ENCODE data around the gene GPR141. TPM values are rescaled to one million over a fixed set of nuclear protein-coding genes. Genes with fewer than 3 reads are reported as not detected.

Gene GPR141
- total and polyA plus RNA-seq, 2 donors (not counting 3 experiments of a cell fraction or from before 2014, with no cell fraction given), result not detected

DNA sequence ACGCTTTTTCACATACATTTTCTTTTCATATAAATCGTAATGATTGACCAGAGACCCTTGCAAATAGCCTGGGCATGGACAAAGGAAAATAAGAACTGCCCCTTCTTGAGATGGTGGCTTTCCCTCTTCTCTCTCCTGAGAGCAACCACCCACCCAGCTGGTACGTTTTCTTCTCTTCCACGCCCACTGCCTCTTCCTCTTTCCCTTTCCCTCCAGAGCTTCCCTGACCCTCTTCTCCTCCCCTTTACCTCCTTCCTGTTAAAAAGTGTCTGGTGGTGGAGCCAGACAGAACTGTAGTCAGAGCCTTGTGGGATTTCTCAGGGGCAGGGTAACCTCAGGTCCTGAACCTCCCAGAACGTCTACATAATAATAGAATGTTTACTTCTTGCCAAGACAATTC lies 23.2 kb downstream of the GPR141 start:
- H3K4me3 ChIP-seq (replicated peaks in 1 of 3; ENCODE audit: insufficient read depth in 1 of 3, low read depth in 1 of 3, low read length in 3 of 3), result no peak overlapping the region
- TF ChIP-seq MYC (IDR thresholded peaks at IDR 0.05; ENCODE audit: low read depth, low read length) (no peak), JUN (IDR thresholded peaks at IDR 0.05; ENCODE audit: borderline replicate concordance, insufficient read depth, insufficient read length, low read depth) (no peak), FOS (IDR thresholded peaks at IDR 0.05; ENCODE audit: borderline replicate concordance, insufficient read depth, low read length) (no peak), POLR2AphosphoS5 (IDR thresholded peaks at IDR 0.05; ENCODE audit: insufficient read depth, low read depth, low read length) (no peak), GATA2 (IDR thresholded peaks at IDR 0.05; ENCODE audit: insufficient read depth, insufficient read length, low read depth, low read length) (no peak), EZH2 (IDR thresholded peaks at IDR 0.05; ENCODE audit: borderline replicate concordance, low read depth, low read length, severe bottlenecking) (no peak)
- TF ChIP-seq, protein P1, sequence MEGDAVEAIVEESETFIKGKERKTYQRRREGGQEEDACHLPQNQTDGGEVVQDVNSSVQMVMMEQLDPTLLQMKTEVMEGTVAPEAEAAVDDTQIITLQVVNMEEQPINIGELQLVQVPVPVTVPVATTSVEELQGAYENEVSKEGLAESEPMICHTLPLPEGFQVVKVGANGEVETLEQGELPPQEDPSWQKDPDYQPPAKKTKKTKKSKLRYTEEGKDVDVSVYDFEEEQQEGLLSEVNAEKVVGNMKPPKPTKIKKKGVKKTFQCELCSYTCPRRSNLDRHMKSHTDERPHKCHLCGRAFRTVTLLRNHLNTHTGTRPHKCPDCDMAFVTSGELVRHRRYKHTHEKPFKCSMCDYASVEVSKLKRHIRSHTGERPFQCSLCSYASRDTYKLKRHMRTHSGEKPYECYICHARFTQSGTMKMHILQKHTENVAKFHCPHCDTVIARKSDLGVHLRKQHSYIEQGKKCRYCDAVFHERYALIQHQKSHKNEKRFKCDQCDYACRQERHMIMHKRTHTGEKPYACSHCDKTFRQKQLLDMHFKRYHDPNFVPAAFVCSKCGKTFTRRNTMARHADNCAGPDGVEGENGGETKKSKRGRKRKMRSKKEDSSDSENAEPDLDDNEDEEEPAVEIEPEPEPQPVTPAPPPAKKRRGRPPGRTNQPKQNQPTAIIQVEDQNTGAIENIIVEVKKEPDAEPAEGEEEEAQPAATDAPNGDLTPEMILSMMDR (IDR thresholded peaks at IDR 0.05; ENCODE audit: extremely low read depth in 1 of 2, insufficient read depth in 1 of 2, low read depth in 1 of 2, low read length in 2 of 2), result no peak
- no peaks in the 10 kb centered on the region for H3K27me3 ChIP-seq (ENCODE audit: control insufficient read depth in 2 of 2, insufficient read depth in 2 of 2, low read length in 2 of 2)
- DNase-seq (ENCODE audit: low read depth, low spot score), result no peak
- no peak overlapping the region for H2AFZ ChIP-seq (ENCODE audit: low read depth, low read length)
- H3K9ac ChIP-seq (replicated peaks; ENCODE audit: extremely low read depth, insufficient read depth, low read length), result no peak overlapping the region
- H3K4me2 ChIP-seq (ENCODE audit: insufficient read depth, low read length), result no peak overlapping the region
- H3K79me2 ChIP-seq (ENCODE audit: control insufficient read depth, insufficient read depth, low read length), result no peaks in the 10 kb centered on the region
- ChIA-PET CTCF (no interaction called here), POLR2A (no interaction called here)
- no peaks in the 10 kb centered on the region for H3K4me1 ChIP-seq (ENCODE audit: control insufficient read depth, extremely low read depth, insufficient read depth, low read length)
- no TSS peak for BruUV-seq (replicated peaks)
- no peaks in the 10 kb centered on the region for H3K9me3 ChIP-seq (replicated peaks; ENCODE audit: control insufficient read depth, insufficient read depth, low read length)
- dilution Hi-C loops (cut with MboI; ENCODE audit: extremely low pct_ligation_motif_present, low sequenced_read_pairs), result no loop called here
- FAIRE-seq, result no peak
- no peaks in the 10 kb centered on the region for H4K20me1 ChIP-seq (replicated peaks; ENCODE audit: control insufficient read depth, extremely low read depth, insufficient read depth, low read length)
- no peaks in the 10 kb centered on the region for H3K9me1 ChIP-seq (replicated peaks; ENCODE audit: control insufficient read depth, extremely low read depth, insufficient read depth, low read length)
- intact Hi-C loops (cut with micrococcal nuclease), result no loop called here
- no peak overlapping the region for H3K27ac ChIP-seq (ENCODE audit: insufficient read depth, low read depth, low read length)
- H3K36me3 ChIP-seq (ENCODE audit: control insufficient read depth in 2 of 2, extremely low read depth in 1 of 2, insufficient read depth in 2 of 2, low read length in 2 of 2), result no peaks in the 10 kb centered on the region
